GM19452 (cell line): ENCODE measurements around the gene PARVA.

ENCODE experiments used
- ATAC-seq: cut with Tn5 transposase; IDR thresholded peaks from one replicate; pipeline ENCODE4 v1.9.1; 2021; ENCODE audit not compliant: unreplicated experiment

Gene PARVA

GRCh38 chr11:12376259-12377081 lies 901 bp upstream of the PARVA start:
- no peak for ATAC-seq

GRCh38 chr11:12377824-12378593 lies 638 bp downstream of the PARVA start:
- no peak for ATAC-seq

- no peak for ATAC-seq
Measured at GRCh38 chr11:12380565-12381325, 3.4 kb downstream of the PARVA start.

- ATAC-seq: no peak
Measured at GRCh38 chr11:12381875-12382274, 4.5 kb downstream of the PARVA start.

- ATAC-seq: no peak
Measured at GRCh38 chr11:12382451-12382850, 5.1 kb downstream of the PARVA start.

- no peak for ATAC-seq
Measured at GRCh38 chr11:12386309-12386708, 8.9 kb downstream of the PARVA start.

- ATAC-seq: no peak
Measured at GRCh38 chr11:12386745-12387144, 9.4 kb downstream of the PARVA start.

GRCh38 chr11:12388173-12388572 lies 10.8 kb downstream of the PARVA start:
- ATAC-seq: no peak

GRCh38 chr11:12388939-12389670 lies 11.7 kb downstream of the PARVA start:
- no peak for ATAC-seq

- ATAC-seq: no peak
Measured at GRCh38 chr11:12389676-12390657, 12.6 kb downstream of the PARVA start.

GRCh38 chr11:12390687-12391110 lies 13.3 kb downstream of the PARVA start:
- no peak for ATAC-seq

GRCh38 chr11:12392672-12393071 lies 15.3 kb downstream of the PARVA start:
- ATAC-seq: no peak

GRCh38 chr11:12393691-12394090 lies 16.3 kb downstream of the PARVA start:
- no peak for ATAC-seq

- no peak for ATAC-seq
Measured at GRCh38 chr11:12394601-12395000, 17.2 kb downstream of the PARVA start.

GRCh38 chr11:12395333-12395732 lies 18.0 kb downstream of the PARVA start:
- no peak for ATAC-seq

- no peak for ATAC-seq
Measured at GRCh38 chr11:12397931-12398334, 20.6 kb downstream of the PARVA start.

GRCh38 chr11:12399355-12399754 lies 22.0 kb downstream of the PARVA start:
- no peak for ATAC-seq

- ATAC-seq: no peak
Measured at GRCh38 chr11:12402025-12402424, 24.7 kb downstream of the PARVA start.

GRCh38 chr11:12402691-12403120 lies 25.3 kb downstream of the PARVA start:
- ATAC-seq: no peak
